NCI-H2081 treated with DMSO at 0.1 percent for 48 hours (cell line): Measurements from ENCODE around the gene MIEF2.
"Not testable (repeated sequence)": the region's sequence is repeated elsewhere in the genome, so short reads cannot be mapped to it uniquely, and the experiment has no call there.

ENCODE experiments used
- DNase-seq: peaks from one replicate; lab custom pipeline; 2025; lab: John Stamatoyannopoulos, UW

The MIEF2 gene

DNA sequence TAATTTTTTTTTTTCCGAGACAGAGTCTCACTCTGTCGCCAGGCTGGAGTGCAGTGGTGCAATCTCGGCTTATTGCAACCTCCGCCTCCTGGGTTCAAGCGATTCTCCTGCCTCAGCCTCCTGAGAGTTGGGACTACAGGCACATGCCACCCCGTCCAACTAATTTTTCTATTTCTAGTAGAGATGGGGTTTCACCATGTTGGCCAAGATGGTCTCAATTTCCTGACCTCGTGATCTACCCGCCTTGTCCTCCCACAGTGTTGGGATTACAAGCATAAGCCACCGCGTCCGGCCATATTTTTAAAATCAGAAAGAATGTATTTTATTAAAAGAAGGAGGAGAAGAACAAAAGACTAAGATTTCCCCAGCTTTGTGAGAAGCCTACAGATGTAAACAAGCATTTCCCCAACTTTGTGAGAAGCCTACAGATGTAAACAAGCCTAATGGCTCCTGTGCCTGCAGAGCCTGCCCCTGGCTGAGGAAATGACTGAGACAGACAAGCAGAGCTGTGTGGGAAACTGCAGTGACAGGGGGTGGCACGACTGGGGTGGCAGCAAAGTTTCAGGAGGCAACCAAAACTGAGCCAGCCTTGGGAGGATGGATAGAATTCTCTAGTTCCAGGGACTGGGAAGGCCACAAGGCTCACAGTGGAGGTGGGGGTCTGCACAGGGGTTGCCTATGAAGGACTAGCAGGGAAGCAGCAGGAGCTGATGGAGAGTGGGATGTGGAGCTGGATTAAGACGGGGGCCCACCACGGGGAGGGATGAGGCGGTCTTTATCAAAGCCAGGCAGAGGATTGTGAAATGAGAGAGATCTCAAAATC lies 31.5 kb downstream of the MIEF2 start:
- no peak for DNase-seq

DNA sequence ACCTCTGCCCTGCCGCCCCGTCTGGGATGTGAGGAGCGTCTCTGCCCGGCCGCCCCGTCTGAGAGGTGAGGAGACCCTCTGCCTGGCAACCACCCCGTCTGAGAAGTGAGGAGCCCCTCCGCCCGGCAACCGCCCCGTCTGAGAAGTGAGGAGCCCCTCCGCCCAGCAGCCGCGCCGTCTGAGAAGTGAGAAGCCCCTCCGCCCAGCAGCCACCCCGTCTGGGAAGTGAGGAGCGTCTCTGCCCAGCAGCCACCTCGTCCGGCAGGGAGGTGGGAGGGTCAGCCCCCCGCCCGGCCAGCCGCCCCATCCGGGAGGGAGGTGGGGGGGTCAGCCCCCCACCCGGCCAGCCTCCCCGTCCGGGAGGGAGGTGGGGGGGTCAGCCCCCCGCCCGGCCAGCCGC lies 37.6 kb downstream of the MIEF2 start:
- not testable (repeated sequence) for DNase-seq

DNA sequence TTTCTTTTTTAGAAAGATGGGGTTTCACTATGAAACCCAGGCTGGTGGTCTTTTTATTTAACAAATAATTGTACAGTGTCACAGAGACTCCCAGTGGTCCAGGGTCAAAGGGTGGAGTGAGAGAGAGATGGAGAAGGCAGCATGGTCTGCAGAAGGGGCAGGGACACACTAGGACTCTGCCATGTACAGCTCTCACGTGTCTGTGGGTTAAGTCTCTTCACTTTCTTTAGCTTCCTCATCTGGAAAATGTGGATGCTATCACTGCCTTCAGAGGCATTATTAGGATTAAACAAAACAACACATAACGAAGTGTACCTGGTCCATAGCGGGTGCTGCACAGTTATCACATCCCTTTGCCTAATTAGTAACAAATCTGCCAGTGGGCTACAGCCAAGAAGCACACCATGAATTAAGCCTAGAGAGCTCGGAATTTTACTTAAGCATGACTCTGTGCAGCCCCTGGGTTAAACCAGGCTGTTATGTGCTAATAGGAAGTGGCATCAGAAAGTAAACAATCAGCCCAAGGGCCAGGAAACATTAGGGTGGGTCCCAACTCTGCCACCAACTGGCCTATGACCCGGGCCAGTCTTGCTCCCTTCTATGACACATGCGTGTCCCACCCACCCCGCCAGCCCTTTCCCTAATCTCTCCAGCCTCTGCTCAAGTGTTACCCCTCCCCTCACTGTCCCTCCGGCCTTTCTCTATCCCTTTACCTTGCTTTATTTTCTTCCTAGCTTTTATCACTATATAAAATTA lies 40.4 kb downstream of the MIEF2 start:
- DNase-seq = no peak

DNA sequence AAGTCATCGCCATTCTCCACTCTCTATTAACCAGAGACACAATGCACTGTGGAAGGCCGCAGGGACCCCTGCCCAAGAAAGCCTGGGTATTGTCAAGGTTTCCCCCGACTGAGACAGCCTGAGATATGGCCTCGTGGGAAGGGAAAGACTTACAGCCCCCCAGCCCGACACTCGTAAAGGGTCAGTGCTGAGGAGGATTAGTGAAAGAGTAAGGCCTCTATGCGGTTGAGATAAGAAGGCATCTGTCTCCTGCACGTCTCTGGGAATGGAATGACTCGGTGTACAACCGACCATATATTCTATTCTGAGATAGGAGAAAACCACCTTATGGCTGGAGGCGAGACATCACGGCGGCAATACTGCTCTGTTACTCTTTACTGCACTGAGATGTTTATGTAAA lies 42.7 kb downstream of the MIEF2 start:
- not testable (repeated sequence) for DNase-seq

DNA sequence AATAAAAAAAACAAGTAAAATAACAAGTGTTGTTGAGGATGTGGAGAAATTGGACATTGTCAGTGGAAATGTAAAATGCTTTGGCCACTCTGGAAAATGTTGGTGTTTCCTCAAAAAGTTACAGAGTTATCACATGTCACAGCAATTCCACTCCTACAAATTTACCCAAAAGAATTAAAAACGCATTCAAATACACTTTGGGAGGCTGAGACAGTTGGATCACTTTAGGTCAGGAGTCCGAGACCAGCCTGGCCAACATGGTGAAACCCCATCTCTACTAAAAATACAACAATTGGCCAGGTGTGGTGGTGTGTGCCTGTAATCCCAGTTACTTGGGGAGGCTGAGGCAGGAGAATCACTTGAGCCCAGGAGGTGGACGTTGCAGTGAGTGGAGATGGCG lies 48.7 kb downstream of the MIEF2 start:
- no peak for DNase-seq

DNA sequence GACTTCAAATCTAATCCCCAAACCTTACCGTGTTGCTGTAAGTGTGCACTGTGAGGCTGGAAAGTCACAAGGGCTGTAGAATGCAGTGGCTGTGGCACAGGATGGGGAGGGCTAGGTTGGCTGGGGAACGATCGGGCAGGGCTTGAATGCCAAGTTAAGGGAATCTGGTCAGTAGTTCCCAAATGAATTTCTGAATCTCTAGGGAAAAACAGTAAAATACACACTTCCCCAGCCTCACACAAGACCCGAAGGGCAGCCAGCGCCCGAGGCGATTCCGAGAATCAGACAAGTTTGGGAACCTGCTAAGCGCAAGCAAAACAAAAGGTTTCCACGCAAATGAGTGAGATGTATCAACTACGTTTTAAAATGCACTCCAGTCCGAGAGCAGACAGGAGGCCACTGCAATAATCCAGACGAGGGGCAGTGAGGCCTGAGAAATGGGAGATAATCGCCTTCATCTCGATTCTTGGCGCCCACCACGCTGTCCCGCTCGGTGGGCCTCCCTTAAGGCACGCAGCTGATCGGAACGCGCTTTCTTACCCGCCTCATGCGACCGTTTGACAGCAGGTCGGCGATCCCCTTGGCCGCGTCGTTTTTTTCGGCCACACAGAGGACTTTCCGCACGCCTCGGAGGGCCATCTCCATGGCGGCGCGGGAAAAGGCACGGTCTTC lies 53.7 kb downstream of the MIEF2 start:
- no peak for DNase-seq

DNA sequence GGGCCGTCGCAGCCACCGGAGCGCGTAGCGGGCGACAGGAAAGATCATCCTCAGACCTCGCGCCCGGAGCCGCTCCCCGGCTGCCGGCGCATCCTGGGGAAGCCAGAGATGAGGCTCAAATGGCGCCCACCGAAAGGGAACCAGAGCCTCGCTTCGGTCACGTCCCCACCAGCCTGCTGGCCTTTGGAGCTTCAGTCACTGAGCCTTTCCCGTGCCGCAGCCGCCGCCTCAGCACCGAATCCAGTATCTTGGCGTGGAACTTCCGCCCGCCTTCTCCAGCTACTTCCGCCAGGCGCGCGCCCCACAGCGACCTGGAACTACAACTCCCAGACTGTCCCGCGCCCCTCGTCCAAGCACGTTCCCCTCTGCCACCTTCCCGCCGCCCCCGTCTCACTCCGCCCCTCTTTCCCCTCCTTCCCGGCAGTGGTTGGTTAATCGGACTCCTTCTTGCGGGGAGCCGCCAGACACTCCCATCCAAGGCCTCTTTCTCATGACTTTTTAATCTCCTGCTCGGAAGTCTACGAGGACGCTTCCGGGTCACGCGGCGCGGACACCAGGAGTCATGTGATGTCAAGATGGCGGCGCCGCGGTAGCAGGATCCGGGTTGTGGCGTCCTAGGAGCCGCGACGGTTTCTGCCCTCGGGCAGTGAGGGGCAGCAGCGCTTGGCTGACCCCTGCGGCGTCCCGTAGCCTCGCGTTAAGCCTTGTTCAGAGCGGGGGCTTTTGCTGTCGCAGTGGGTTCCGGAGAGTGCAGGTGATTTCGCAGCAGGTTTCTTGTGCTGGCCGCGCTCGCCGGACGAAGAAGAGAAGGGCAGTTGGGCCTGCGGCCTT lies 54.5 kb downstream of the MIEF2 start, which contains the start of the genes SMCR8 and TOP3A:
SMCR8 (plus strand) TSS at position 563 of the 831 bp plus-strand sequence. CDS start 497 bp downstream, outside the sequence.
TOP3A (minus strand) TSS at position 264 of the 831 bp plus-strand sequence; CDS start at position 48, 216 bp downstream.
- DNase-seq = peak; percentile 26

DNA sequence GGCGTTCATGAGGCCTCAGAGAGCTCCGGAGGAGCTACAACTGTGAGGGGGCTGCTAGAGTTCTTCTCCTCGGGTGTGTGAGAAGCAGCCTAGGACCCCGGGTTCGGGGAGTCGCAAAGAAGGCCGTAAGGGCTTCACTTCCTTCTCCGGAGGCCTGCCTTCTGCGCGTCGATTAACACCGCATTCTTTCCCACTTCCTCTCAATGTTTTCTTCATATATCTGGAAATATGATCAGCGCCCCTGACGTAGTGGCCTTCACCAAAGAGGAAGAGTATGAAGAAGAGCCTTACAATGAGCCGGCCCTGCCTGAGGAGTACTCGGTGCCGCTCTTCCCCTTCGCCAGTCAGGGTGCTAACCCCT lies 55.1 kb downstream of the MIEF2 start:
- DNase-seq = no peak

DNA sequence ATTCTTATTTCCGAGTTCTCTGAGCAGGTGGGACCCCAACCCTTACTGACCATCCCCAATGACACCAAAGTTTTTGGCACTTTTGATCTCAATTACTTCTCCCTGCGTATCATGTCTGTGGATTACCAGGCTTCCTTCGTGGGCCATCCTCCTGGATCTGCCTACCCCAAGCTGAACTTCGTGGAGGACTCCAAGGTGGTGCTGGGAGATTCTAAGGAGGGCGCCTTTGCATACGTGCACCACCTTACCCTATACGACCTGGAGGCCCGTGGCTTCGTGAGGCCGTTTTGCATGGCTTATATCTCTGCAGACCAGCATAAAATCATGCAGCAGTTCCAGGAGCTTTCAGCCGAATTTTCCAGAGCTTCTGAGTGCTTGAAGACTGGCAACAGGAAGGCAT lies 55.5 kb downstream of the MIEF2 start:
- DNase-seq = no peak
